Subcutaneous abdominal adipose tissue (tissue), 5 donors: Measurements from ENCODE around the gene LPP.
A peak's percentile ranks its signal among the peaks of the same experiment; 100 is the strongest.

Source experiments
- H3K27ac ChIP-seq: one replicate; pipeline ENCODE4 v1.7.0; 2013; ENCODE audit warnings: low read depth, mild to moderate bottlenecking, inconsistent platforms, low read length, moderate library complexity
- H3K27me3 ChIP-seq, 5 donors: one replicate each; pipeline ENCODE4 v1.7.0; 2013; ENCODE audit warnings: low read length in 5 of 5, inconsistent platforms in 1 of 5; ENCODE audit not compliant: control insufficient read depth in 5 of 5, insufficient read depth in 4 of 5
- H3K36me3 ChIP-seq, 5 donors: one replicate each; pipeline ENCODE4 v1.7.0; 2013; ENCODE audit warnings: low read length in 5 of 5; ENCODE audit not compliant: control insufficient read depth in 5 of 5, insufficient read depth in 5 of 5
- H3K4me1 ChIP-seq, 5 donors: one replicate each; pipeline ENCODE4 v1.7.0; 2013; ENCODE audit warnings: low read length in 5 of 5, mild to moderate bottlenecking in 3 of 5, moderate library complexity in 1 of 5; ENCODE audit not compliant: control insufficient read depth in 5 of 5, insufficient read depth in 5 of 5
- H3K4me3 ChIP-seq, 5 donors: one replicate each; pipeline ENCODE4 v1.7.0; 2013; ENCODE audit warnings: low read length in 5 of 5, low read depth in 1 of 5
- H3K9ac ChIP-seq, 5 donors: one replicate each; pipeline ENCODE4 v1.7.0; 2013; ENCODE audit warnings: low read length in 5 of 5, mild to moderate bottlenecking in 4 of 5, moderate library complexity in 3 of 5
- H3K9me3 ChIP-seq, 5 donors: one replicate each; pipeline ENCODE4 v1.7.0; 2013; ENCODE audit warnings: low read length in 5 of 5; ENCODE audit not compliant: control insufficient read depth in 5 of 5
- donor health status: healthy.
- donor health status: healthy.
- donor health status: healthy.
- donor health status: healthy.
- donor health status: healthy.

The LPP gene

GRCh38 chr3:188761964-188762363 is 608.0 kb downstream of the LPP start:
- Histone ChIP-seq H3K4me1 (peaks cover 0 to 12% (median 10%) of the 10 kb centered on the region in 5 donors), H3K9ac (no peak overlapping the region), H3K36me3 (peaks cover 0 to 11% (median 7%) of the 10 kb centered on the region in 5 donors), H3K9me3 (no peaks in the 10 kb centered on the region), H3K4me3 (no peak overlapping the region), H3K27ac (no peak overlapping the region), H3K27me3 (no peaks in the 10 kb centered on the region)

- Histone ChIP-seq H3K4me3 (no peak overlapping the region), H3K4me1 (peaks cover 0 to 12% (median 10%) of the 10 kb centered on the region in 5 donors), H3K9ac (no peak overlapping the region), H3K36me3 (peaks cover 0 to 11% (median 7%) of the 10 kb centered on the region in 5 donors), H3K27me3 (no peaks in the 10 kb centered on the region), H3K27ac (no peak overlapping the region), H3K9me3 (no peaks in the 10 kb centered on the region)
These were observed 610.7 kb downstream of the LPP start for GRCh38 chr3:188764609-188765008.

- H3K27me3 ChIP-seq, result no peaks in the 10 kb centered on the region
- H3K27ac ChIP-seq, result no peak overlapping the region
- no peaks in the 10 kb centered on the region for H3K9me3 ChIP-seq
- peaks cover 0 to 6% (median 6%) of the 10 kb centered on the region in 5 donors for H3K4me1 ChIP-seq
- H3K9ac ChIP-seq, result no peak overlapping the region
- H3K4me3 ChIP-seq, result no peak overlapping the region
- no peaks in the 10 kb centered on the region for H3K36me3 ChIP-seq
These were observed 615.9 kb downstream of the LPP start for GRCh38 chr3:188769831-188770230.

- no peaks in the 10 kb centered on the region for H3K36me3 ChIP-seq
- no peak overlapping the region for H3K27ac ChIP-seq
- H3K9me3 ChIP-seq, result no peaks in the 10 kb centered on the region
- no peaks in the 10 kb centered on the region for H3K27me3 ChIP-seq
- H3K4me1 ChIP-seq, result no peaks in the 10 kb centered on the region
- no peak overlapping the region for H3K4me3 ChIP-seq
- H3K9ac ChIP-seq, result no peak overlapping the region
These were observed 618.9 kb downstream of the LPP start for GRCh38 chr3:188772886-188773285.

DNA sequence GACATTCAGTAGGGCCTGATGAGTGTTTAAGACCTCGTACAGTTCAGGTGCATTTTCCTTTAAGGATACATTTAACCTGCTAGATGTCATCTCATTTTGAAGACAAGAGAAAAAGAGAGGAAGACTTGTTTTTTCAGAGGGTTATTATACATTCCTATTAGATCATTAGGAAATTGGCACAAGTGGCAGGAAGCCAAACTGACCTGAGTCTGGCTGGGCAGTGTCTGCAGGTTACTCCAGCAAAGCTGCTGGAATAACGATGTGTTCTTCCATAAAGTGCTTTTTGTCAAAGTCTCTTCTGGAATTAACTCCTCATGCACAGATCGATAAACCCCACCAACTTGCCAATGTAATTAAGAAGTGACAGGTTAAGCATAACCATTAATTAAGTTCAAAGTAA is 621.5 kb downstream of the LPP start:
- H3K4me1 ChIP-seq, result peaks cover 0 to 10% (median 6%) of the 10 kb centered on the region in 5 donors

GRCh38 chr3:188776447-188776846 is 622.5 kb downstream of the LPP start:
- Histone ChIP-seq H3K9ac (no peak overlapping the region), H3K4me3 (no peak overlapping the region), H3K4me1 (peaks cover 0 to 20% (median 13%) of the 10 kb centered on the region in 5 donors), H3K27ac (no peak overlapping the region), H3K9me3 (no peaks in the 10 kb centered on the region), H3K36me3 (no peaks in the 10 kb centered on the region), H3K27me3 (no peaks in the 10 kb centered on the region)

More for the DNA sequence above, 621.5 kb downstream of the LPP start:
- Histone ChIP-seq H3K27ac (no peak overlapping the region), H3K9me3 (no peaks in the 10 kb centered on the region), H3K36me3 (no peaks in the 10 kb centered on the region), H3K4me3 (no peak overlapping the region), H3K27me3 (no peaks in the 10 kb centered on the region), H3K9ac (no peak overlapping the region)

- no peak overlapping the region for H3K27ac ChIP-seq
- H3K9me3 ChIP-seq, result no peaks in the 10 kb centered on the region
- no peak overlapping the region for H3K4me3 ChIP-seq
- no peak overlapping the region for H3K9ac ChIP-seq
- H3K4me1 ChIP-seq, result peaks cover 0 to 20% (median 13%) of the 10 kb centered on the region in 5 donors
- H3K27me3 ChIP-seq, result no peaks in the 10 kb centered on the region
- no peaks in the 10 kb centered on the region for H3K36me3 ChIP-seq
These were observed 624.3 kb downstream of the LPP start for GRCh38 chr3:188778091-188778852.

DNA sequence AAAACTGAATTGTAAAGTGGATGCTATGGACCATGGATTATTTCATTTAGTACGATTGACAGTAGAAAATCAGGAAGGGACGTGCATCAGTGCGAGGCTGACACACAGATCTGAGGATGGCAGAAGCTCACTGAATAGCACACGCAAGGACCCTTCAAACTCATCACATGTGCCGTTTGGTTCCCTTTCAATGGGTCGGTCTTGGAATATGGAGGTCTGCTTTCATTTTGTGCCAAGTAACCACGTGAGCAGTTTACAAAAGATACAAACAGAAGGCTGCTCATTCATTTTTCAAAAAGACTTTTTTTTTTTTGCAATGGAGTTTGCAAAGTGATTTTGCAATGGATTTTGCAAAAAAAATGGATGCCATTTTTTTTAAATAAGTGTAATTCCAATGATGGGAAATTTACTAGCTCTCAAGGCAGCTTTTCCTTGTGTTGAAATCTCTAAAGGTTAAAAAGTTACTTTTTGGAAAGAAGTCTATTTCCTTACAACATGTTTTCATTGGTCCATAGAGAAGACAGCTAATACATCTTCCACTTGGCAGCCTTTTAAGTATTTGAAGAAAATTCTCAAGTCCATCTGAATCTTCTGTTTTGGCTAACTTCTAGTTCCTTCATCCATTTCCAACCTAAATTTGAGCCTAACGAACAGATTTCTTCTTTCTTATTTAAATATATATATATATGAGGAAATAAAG is 625.5 kb downstream of the LPP start:
- Histone ChIP-seq H3K36me3 (no peaks in the 10 kb centered on the region), H3K9me3 (no peaks in the 10 kb centered on the region), H3K27me3 (no peaks in the 10 kb centered on the region), H3K4me1 (peaks cover 0 to 20% (median 13%) of the 10 kb centered on the region in 5 donors), H3K4me3 (no peak overlapping the region), H3K9ac (peak overlapping the region in 2 of 5 donors; percentile 60 to 86), H3K27ac (peak overlapping the region; percentile 88)

DNA sequence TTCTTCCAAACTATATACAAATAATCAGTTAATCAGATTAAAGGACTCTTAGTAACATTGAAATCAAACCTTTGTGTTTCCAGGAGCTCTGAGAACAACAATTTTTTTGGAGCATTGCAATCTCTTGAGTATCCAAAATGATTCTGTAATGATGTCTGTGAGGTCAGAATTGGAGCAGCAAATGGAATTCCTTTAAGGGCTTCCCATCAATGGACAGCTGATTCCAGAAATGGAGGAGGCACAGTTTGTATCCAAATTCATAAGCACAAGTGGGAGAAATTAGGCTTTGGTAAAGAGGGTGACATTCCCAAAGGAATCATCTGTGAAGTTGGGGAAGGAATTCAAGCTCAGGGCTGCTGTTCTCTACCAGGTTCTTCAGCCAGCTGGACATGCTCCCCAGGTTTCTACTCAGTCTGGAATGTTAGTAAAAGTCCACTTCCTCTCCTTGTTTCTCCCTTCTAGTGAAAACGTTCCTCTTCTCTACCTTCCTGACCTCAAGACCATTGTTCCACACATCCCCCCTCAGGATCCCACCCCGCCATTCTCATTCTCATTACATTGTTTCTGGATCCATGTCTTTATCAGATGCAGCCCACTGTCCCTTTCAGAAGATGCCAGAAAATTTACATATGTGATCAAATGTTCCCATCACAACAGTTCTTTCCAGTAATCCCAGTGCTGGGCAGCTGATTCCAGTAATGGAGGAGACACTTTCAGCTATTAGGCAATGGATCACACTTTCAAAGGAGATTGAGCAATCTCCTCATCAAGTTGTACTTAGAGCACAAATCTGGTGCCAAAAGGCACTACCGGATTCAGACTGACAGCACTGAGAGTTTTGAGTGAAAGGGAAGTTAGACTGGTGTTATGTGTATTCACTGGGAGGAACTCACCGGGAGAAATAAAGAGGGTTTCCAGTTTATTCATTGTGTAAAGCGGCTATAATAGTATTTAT is 626.5 kb downstream of the LPP start:
- Histone ChIP-seq H3K36me3 (no peaks in the 10 kb centered on the region), H3K9me3 (no peaks in the 10 kb centered on the region), H3K27me3 (no peaks in the 10 kb centered on the region), H3K4me1 (peaks cover 0 to 20% (median 13%) of the 10 kb centered on the region in 5 donors), H3K27ac (peak overlapping the region; percentile 88), H3K9ac (peak overlapping the region in 2 of 5 donors; percentile 60 to 86), H3K4me3 (no peak overlapping the region)
